A549 treated with AZD2906 at 1 μM for 4 hours (cell line): ENCODE results near the gene TEKTIP1. TPM values are rescaled to one million over a fixed set of nuclear protein-coding genes. Genes with fewer than 3 reads are reported as not detected.

ENCODE experiments used
- total RNA-seq: library from RNA; stranded (reverse); fragments of 200-300 nt; extraction: Qiagen RNA extraction; gene quantifications from 5 replicates; pipeline ENCODE4 v1.2.3, GENCODE V29; 2022

The TEKTIP1 gene
- 0.16 to 0.21 TPM (median 0.20 TPM) in 3 of 5 replicates, not detected in the others for total RNA-seq

DNA sequence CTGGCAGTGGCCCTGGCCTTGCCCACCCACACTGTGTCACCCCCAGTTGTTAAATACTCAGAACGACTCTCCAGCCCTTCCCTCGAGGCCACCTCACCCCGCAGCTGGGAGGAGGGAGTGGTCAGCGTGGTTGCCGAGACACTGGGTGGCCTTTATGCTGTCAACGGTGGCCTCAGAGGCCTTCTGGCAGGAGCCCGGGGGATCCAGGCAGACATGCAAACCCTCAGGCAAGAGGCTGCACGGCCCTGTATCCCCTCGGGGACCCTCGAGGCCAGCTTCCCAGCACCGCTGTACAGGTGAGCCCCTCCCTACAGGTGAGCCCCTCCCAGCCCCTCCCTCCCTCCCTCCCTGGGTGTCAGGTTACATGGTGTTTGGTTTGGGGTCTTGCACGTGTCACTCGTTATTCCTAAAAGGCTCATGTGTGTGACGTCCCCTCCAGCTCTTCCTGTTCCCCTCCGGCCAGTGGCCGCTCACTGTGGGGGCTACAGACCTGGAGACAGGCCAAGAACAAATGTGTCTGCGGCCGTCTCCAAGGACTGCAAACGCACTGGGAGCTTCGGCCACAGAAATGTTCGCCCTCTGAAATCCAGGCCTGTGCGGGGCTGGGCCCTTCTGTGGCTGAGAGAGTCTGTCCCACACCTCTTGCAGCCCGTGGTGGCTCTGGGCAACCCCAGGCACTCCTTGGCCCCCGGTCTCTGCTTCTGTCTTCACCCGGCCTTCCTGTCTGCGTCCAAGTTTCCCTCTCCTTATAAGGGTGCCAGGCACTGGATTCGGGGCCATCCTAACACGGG, at the start of gene TEKTIP1:
TEKTIP1 (plus strand) TSS at position 210 of the 791 bp plus-strand sequence; CDS start at position 214, 4 bp downstream.

DNA sequence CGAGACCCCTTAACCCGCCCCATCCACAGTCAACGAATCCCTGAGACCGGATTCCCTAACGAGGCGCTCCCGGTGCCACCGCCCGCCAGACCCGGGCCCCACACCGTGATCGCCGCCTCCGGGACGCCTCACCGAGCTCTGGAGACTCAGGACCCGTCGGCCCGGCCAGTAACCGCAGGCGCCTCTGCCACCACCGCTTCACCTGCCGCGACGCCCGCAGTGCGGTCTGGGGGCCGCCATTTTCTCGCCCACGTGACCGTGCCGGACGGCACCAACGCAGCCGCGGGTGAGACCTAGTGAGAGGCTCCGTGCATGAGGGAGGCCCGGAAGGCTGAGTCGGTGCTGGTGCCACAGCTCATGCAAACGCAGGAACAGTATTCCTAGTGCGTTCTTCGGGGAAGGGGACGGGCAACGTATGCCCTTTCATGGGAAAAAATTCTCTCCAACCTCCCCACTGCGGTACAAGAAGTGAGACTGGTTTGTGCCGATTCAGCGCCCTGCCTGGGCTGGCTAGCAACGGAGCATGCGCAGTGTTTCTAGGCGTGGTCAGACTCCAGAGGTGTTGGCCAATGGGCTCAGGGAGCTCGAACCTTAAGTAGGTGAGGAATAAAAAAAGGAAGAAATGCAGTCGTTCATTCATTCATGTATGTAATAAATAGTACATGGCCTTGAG, 38.4 kb upstream of the TEKTIP1 start, which contains the start of gene DOHH:
DOHH (minus strand) TSS at position 246 of the 673 bp plus-strand sequence. CDS start 3,860 bp downstream, outside the sequence.

DNA sequence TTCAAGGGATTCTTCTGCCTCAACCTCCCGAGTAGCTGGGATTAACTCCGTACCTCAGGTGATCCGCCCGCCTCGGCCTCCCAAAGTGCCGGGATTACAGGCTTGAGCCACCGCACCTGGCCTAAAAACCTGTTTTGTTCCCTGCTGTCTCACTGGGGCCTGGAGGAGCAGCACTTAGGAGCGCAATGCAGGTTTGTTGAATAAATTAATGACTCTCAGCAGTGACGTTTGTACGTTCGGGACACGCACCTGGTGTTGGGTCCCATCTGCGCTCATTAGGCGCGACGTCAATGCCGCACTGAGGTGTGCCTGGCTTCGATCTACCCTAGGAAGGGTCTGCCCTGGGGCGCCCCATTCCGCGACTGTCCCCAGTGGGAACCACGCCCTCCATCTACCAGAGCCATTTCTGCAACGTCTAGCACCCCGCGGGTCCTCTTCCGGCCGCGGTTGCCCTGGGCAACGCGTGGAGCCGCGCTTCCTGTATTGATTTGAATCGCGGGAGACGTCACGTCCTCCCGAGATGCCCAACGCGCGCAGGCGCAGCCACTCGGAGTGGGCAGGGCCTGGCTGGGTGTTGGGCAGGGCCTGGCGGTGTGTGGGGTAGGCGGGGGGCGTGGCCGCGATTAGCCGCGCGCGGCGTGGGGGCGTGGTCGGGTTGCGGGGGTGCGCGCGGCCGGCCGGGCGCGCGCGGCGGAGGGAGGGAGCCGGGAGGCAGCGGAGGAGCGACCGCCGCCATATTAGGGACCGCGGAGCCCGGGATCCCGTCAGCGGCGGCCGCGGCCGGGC, 33.2 kb upstream of the TEKTIP1 start, which contains the start of gene FZR1:
FZR1 (plus strand) TSS at position 714 of the 786 bp plus-strand sequence. CDS start 16,679 bp downstream, outside the sequence.

DNA sequence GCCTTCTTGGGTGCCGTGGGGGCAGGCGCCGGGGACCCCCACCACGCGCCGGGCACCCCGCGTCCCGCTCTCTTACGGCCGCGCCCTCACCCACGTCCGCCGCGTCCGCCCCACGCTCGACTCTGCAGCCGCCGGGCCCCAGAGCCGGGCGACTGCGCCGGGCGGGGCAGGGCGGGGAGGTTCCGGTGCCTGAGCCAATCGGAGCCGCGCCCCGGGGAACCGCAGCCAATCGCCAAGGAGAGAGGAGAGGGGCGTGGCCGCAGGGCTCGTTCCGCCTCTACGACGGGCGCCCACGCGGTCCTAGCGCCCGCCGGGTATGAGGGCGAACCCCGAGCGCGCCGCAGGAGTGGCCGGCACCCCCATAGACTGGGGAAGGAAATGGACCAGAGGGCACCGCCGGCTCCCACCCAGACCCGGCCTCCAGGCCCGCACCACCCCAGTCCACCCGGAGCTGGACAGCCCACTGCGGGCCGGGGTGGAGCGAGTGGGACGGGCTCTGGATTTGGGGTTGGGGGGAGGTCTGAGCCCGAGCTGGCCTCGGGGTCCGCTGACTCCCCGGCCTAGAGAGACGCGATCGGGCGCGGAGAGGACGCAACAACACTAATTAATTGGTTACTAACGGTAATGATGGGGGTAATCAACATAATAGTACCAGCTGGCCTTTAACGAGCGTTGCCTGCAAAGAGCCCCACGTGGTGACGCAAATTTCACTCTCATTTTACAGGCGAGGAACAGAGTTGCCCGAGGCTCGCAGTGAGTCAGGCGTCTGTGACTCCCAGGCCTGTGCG, 18.7 kb downstream of the TEKTIP1 start, which contains the start of gene MFSD12:
MFSD12 (minus strand) TSS at position 126 of the 788 bp plus-strand sequence. CDS start 183 bp downstream, outside the sequence.

DNA sequence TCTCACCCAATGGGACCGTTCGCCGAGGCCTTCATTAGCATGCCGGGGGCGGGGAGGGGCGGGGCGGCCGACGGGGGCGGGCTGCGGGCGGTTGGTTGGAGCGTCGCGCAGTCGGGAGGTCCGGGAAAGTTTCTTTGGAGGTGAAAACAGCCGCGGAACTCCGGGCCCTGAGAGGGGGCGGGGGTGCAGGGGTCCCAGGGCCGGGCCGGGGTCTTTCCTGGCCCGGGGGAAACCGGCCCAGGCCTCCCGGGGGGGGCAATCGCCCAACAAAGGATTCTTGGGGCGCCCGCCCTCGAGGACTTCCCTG, 33.8 kb downstream of the TEKTIP1 start, which contains the start of gene HMG20B:
HMG20B (plus strand) TSS at position 90 of the 307 bp plus-strand sequence. CDS start 366 bp downstream, outside the sequence.

DNA sequence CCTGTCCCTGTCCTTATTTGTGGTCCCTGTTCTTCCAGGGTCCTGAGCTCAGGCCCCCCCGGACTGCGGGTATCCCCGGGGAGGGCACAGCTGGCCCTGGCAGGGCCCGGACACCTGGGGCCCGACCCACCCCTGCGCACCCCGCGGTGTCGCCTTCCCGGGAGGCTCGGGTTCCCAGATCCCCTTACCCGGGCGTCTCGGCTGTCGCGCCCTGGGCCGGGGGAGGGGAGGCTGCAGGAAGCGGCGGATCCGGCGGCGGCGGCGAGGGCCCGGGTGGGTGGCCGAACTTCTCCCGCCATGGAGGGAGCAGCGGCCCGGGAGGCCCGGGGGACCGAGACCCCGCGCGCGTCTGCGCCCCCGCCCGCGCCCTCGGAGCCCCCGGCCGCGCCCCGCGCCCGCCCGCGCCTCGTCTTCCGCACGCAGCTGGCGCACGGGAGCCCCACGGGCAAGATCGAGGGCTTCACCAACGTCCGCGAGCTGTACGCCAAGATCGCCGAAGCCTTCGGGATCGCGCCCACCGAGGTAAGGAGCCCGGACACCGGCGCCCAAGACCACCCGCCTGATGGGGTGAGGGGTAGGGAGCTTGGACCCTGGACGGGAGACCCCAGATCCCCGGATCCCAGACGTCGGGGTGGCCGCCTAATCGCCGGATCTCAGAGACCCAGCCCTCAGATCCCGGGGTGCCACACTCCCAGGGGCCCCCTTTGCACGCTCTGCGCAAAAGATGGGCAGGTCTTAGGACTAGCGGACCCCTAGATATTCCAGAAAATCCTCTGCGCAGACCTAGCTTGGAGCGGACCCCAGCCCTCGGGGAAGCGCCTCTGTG, 46.5 kb downstream of the TEKTIP1 start, which contains the start of gene GIPC3:
GIPC3 (plus strand) TSS at position 178 of the 826 bp plus-strand sequence; CDS start at position 298, 120 bp downstream.

Other genes with a start within 250 kb of the TEKTIP1 start
- 43.6 to 51.5 TPM (median 46.7 TPM) in 5 replicates for gene NFIC, start 172.6 kb upstream of the TEKTIP1 start, total RNA-seq
- gene SMIM24, start 58.6 kb upstream of the TEKTIP1 start, total RNA-seq, result 0.80 to 1.1 TPM (median 0.97 TPM) in 5 replicates
- not detected in 5 replicates for gene SMIM44, start 55.7 kb upstream of the TEKTIP1 start, total RNA-seq
- gene DOHH, start 38.5 kb upstream of the TEKTIP1 start, total RNA-seq, result 11.8 to 19.7 TPM (median 18.2 TPM) in 5 replicates
- 27.0 to 36.3 TPM (median 34.2 TPM) in 5 replicates for gene FZR1, start 32.9 kb upstream of the TEKTIP1 start, total RNA-seq
- 108 to 143 TPM (median 142 TPM) in 5 replicates for gene MFSD12, start 18.4 kb downstream of the TEKTIP1 start, total RNA-seq
- gene HMG20B, start 33.8 kb downstream of the TEKTIP1 start, total RNA-seq, result 37.4 to 62.5 TPM (median 61.1 TPM) in 5 replicates
- 0.19 to 0.34 TPM (median 0.27 TPM) in 5 replicates for gene GIPC3, start 46.3 kb downstream of the TEKTIP1 start, total RNA-seq
- 1.2 to 1.6 TPM (median 1.3 TPM) in 5 replicates for gene TBXA2R, start 67.7 kb downstream of the TEKTIP1 start, total RNA-seq
- 11.5 to 18.5 TPM (median 17.9 TPM) in 5 replicates for gene CACTIN, start 87.6 kb downstream of the TEKTIP1 start, total RNA-seq
- 9.9 to 14.3 TPM (median 12.7 TPM) in 5 replicates for gene PIP5K1C, start 161.3 kb downstream of the TEKTIP1 start, total RNA-seq
- gene TJP3, start 169.2 kb downstream of the TEKTIP1 start, total RNA-seq, result 0.25 to 0.59 TPM (median 0.37 TPM) in 5 replicates
- 7.7 to 11.8 TPM (median 10.1 TPM) in 5 replicates for gene APBA3, start 222.5 kb downstream of the TEKTIP1 start, total RNA-seq
- gene MRPL54, start 223.5 kb downstream of the TEKTIP1 start, total RNA-seq, result 60.9 to 76.7 TPM (median 62.8 TPM) in 5 replicates
- gene RAX2, start 233.1 kb downstream of the TEKTIP1 start, total RNA-seq, result not detected in 5 replicates
- 0.73 to 1.8 TPM (median 1.3 TPM) in 5 replicates for gene MATK, start 247.2 kb downstream of the TEKTIP1 start, total RNA-seq